Right ventricle myocardium inferior (tissue), 1 donor: ENCODE results near the gene SLAMF6. TPM values are rescaled to one million over a fixed set of nuclear protein-coding genes. Genes with fewer than 3 reads are reported as not detected.
"Not testable (repeated sequence)": the region's sequence is repeated elsewhere in the genome, so short reads cannot be mapped to it uniquely, and the experiment has no call there.

Source experiments
- ATAC-seq: fragments of 200-7000 bp; cut with Tn5 transposase; one replicate; pipeline ENCODE4 v1.9.1; 2020; ENCODE audit warnings: mild to moderate bottlenecking, moderate library complexity
- DNase-seq: peaks from one replicate; pipeline ENCODE4 v3.0.0; 2021; ENCODE audit errors: missing footprints
- intact Hi-C: fragments of 100-400 bp; cut with DNase I; formaldehyde crosslinking; loops from one replicate; pipeline ENCODE4 v1.11.0; 2022
- long read RNA-seq: library from polyadenylated mRNA; unstranded; transcript quantifications from one replicate; pipeline ENCODE4 v2.0.0, GENCODE V29; 2021
- total RNA-seq: library from RNA; stranded (reverse); fragmentation: NEBNext Ultra II Directional; extraction: Animal tissue kit (Norgen Biotek cat#: 25700); gene quantifications from one replicate; pipeline ENCODE4 v1.2.1, GENCODE V29; 2021
- donor health status: DM: no; HTN: yes; CAD: no; lungs with severe emphysema.

SLAMF6 gene
- 0.46 TPM for total RNA-seq
- long read RNA-seq = 0 reads

- intact Hi-C loops = no loop called here
- no peak for ATAC-seq
- peak; percentile 65 for DNase-seq
These were observed at the start of gene SLAMF6 for GRCh38 chr1:160522622-160523345. SLAMF6 (minus strand) TSS chr1:160523255; CDS start chr1:160523192, 63 bp downstream.

- intact Hi-C loops = no loop called here
- DNase-seq (no peak), ATAC-seq (no peak)
These were observed 47.8 kb upstream of the SLAMF6 start for GRCh38 chr1:160570840-160571239.

- ATAC-seq = no peak
- intact Hi-C loops = no loop called here
- DNase-seq = no peak
These were observed 46.8 kb upstream of the SLAMF6 start for GRCh38 chr1:160569806-160570205.

- intact Hi-C loops = no loop called here
- ATAC-seq (no peak), DNase-seq (no peak)
These were observed 45.0 kb upstream of the SLAMF6 start for GRCh38 chr1:160567858-160568682.

GRCh38 chr1:160567341-160567740, 44.3 kb upstream of the SLAMF6 start:
- intact Hi-C loops = no loop called here
- no peak for ATAC-seq
- no peak for DNase-seq

GRCh38 chr1:160565564-160565963, 42.5 kb upstream of the SLAMF6 start:
- intact Hi-C loops = no loop called here
- ATAC-seq (no peak), DNase-seq (no peak)

- DNase-seq, intact Hi-C loops, ATAC-seq: not testable (repeated sequence)
These were observed 40.2 kb upstream of the SLAMF6 start for GRCh38 chr1:160563230-160563629.

GRCh38 chr1:160562745-160563144, 39.7 kb upstream of the SLAMF6 start:
- intact Hi-C loops, ATAC-seq, DNase-seq: not testable (repeated sequence)

- intact Hi-C loops = no loop called here
- ATAC-seq = no peak
- DNase-seq = no peak
These were observed 37.8 kb upstream of the SLAMF6 start for GRCh38 chr1:160560806-160561205.

GRCh38 chr1:160560045-160560705, 37.1 kb upstream of the SLAMF6 start:
- ATAC-seq = no peak
- intact Hi-C loops = no loop called here
- no peak for DNase-seq

- intact Hi-C loops, ATAC-seq, DNase-seq: not testable (repeated sequence)
These were observed 36.4 kb upstream of the SLAMF6 start for GRCh38 chr1:160559437-160559836.

- intact Hi-C loops = no loop called here
- ATAC-seq (no peak), DNase-seq (no peak)
These were observed 35.8 kb upstream of the SLAMF6 start for GRCh38 chr1:160558660-160559380.

- DNase-seq (no peak), ATAC-seq (no peak)
- intact Hi-C loops = no loop called here
These were observed 30.7 kb upstream of the SLAMF6 start for GRCh38 chr1:160553778-160554177.

- intact Hi-C loops = no loop called here
- no peak for DNase-seq
These were observed 29.4 kb upstream of the SLAMF6 start for GRCh38 chr1:160552425-160552824.

GRCh38 chr1:160550572-160551034, 27.5 kb upstream of the SLAMF6 start:
- intact Hi-C loops = no loop called here
- ATAC-seq (no peak), DNase-seq (peak; percentile 67)

More at GRCh38 chr1:160552425-160552824, 29.4 kb upstream of the SLAMF6 start:
- ATAC-seq = no peak

GRCh38 chr1:160549665-160550006, 26.6 kb upstream of the SLAMF6 start:
- ATAC-seq (no peak), DNase-seq (no peak)
- intact Hi-C loops = no loop called here

- no peak for ATAC-seq
- intact Hi-C loops = no loop called here
- DNase-seq = no peak
These were observed 26.1 kb upstream of the SLAMF6 start for GRCh38 chr1:160548960-160549664.

GRCh38 chr1:160548183-160548582, 25.1 kb upstream of the SLAMF6 start:
- intact Hi-C loops = no loop called here
- ATAC-seq (no peak), DNase-seq (no peak)
